ENCODE data around the gene ITGA5.

GRCh38 chr12:54378796-54379397 is 40.2 kb downstream of the ITGA5 start:
- TF ChIP-seq CTCF (IDR thresholded peaks at IDR 0.05; ENCODE audit: low read depth, low read length, poor library complexity, severe bottlenecking) (no peak), EZH2phosphoT487 (IDR thresholded peaks at IDR 0.05; ENCODE audit: borderline replicate concordance, low read length) (no peak)
